NCI-H460 (cell line): ENCODE measurements around the gene VMP1. TPM values are rescaled to one million over a fixed set of nuclear protein-coding genes. Genes with fewer than 3 reads are reported as not detected.
"Not testable (repeated sequence)": the region's sequence is repeated elsewhere in the genome, so short reads cannot be mapped to it uniquely, and the experiment has no call there.

Source experiments
- DNase-seq: peaks from one replicate; pipeline ENCODE4 v3.0.0-alpha.2; 2016; ENCODE audit warnings: low read depth; ENCODE audit errors: extremely low read depth
- total RNA-seq: library from RNA; depleted of rRNA; stranded (reverse); fragments of >200 nt; shearing (Covaris generic); gene quantifications from 2 replicates; pipeline ENCODE4 v1.2.3, GENCODE V29; 2014

VMP1 gene
- total RNA-seq, 1 experiment from 2014 or later: 133 TPM

GRCh38 chr17:59752922-59753321 is 45.5 kb downstream of the VMP1 start:
- no peak for DNase-seq

GRCh38 chr17:59753522-59754467 is 46.3 kb downstream of the VMP1 start:
- DNase-seq: peak; percentile 88

DNA sequence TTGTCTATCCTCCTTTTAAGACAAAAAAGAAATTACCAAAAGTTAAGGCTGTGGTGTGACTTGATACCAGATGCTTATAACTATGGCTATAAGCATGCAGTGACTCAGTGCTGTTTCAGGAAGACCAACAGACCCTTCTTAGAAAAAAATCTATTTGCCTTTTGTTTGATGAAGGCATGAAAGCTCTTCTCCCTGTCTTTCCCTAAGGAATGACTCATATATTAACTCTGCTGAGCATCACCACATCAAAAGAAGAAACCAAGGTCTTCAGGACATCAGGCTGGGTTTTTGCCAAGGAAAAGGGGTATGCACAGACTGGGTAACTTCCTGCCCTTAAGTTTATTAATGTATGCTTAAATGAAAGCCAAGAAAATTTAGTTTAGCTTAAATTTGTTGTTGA is 47.1 kb downstream of the VMP1 start:
- DNase-seq: peak; percentile 54

DNA sequence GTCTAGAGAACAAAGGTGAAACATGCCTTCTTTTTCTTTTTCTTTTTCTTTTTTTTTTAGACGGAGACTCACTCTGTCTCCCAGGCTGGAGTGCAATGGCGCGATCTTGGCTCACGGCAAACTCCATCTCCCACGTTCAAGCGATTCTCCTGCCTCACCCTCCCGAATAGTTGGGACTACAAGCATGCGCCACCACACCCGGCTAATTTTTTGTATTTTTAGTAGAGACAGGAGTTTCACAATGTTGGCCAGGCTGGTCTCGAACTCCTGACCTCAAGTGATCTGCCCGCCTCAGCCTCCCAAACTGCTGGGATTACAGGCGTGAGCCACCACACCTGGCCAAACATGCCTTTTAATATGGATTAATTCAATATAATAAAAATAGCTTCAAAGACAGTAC is 47.6 kb downstream of the VMP1 start:
- not testable (repeated sequence) for DNase-seq

- no peak for DNase-seq
Observed at GRCh38 chr17:59756236-59756818, 48.9 kb downstream of the VMP1 start.

GRCh38 chr17:59757043-59757442 is 49.6 kb downstream of the VMP1 start:
- no peak for DNase-seq

DNA sequence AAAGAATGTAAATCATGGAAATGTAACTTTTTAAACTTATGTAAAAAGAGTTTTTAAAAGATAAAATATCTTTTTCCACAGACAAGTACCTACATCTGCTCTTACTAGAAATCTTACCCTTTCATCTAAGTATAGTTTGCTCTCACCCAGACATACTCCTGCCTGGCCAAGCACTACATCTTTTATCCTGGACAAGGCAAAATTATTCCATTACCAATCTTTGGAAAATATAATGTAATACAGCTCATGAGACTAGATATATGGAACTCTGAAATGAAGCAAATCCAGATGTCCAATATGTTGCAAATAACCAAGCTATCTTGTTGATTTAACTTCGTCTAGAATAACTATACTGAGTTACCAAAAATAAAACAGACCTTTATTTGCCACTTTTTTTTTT is 50.0 kb downstream of the VMP1 start:
- DNase-seq: no peak

- DNase-seq: no peak
Observed at GRCh38 chr17:59757881-59758385, 50.5 kb downstream of the VMP1 start.

DNA sequence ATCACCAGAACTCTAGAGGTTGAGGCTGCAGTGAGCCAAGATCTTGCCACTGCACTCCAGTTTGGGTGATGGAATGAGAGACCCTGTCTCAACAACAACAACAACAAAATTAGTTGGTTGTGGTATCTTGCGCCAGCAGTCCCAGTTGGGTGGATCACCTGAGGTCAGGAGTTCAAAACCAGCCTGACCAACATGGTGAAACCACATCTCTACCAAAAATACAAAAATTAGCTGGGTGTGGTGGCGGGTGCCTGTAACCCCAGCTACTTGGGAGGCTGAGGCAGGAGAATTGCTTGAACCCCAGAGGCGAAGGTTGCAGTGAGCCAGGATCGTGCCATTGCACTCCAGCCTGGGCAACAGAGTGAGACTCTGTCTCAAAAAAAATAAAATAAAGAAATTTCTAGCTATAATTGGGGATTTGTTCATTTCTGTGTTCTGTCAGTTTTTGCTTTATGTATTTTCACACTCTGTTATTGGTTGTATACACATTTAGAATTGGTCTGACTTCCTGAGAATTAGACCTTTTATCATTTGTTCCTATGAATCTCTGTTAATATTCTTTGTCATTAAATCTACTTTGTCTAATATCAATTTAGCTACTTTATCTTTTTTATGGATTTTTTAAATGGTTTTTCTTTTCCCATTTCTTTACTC is 51.7 kb downstream of the VMP1 start:
- DNase-seq: not testable (repeated sequence)

- no peak for DNase-seq
Observed at GRCh38 chr17:59760160-59760559, 52.7 kb downstream of the VMP1 start.

DNA sequence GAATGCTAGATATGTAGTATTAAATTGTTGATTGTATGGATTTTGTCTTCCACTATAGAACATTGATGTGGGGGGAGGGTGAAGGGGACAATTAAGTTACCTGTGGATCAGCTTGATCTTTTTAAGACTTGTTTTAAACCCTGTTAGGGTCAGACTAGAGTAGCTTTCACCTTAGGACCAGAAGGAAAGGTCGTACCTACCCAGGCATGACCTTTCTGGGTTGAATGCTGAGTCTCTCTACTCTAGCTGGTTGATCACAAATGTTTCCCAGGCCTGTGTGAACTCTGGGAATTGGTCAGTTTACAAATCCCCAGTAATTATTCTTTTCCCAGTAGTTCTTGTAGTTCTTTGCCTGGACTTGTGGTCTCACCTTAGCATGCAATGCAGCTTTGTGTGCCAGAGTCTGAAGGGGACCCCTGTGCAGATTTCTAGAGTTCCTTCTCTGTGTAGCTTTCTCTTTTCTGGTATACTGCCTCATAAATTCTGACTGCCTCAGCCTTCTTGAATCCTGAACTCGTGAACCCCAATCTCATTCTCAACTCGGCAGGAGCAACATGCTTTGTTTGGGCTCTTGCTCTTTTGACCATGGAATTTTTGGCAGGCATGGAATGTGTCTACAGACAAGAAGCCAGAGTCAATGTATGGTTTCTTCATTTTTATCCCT is 54.1 kb downstream of the VMP1 start:
- no peak for DNase-seq

GRCh38 chr17:59762049-59762823 is 54.8 kb downstream of the VMP1 start:
- no peak for DNase-seq

GRCh38 chr17:59762824-59763374 is 55.4 kb downstream of the VMP1 start:
- DNase-seq: no peak

- no peak for DNase-seq
Observed at GRCh38 chr17:59763861-59764260, 56.4 kb downstream of the VMP1 start.

- no peak for DNase-seq
Observed at GRCh38 chr17:59764292-59764741, 56.9 kb downstream of the VMP1 start.

- no peak for DNase-seq
Observed at GRCh38 chr17:59765038-59765437, 57.6 kb downstream of the VMP1 start.

GRCh38 chr17:59766491-59766890 is 59.0 kb downstream of the VMP1 start:
- no peak for DNase-seq

- no peak for DNase-seq
Observed at GRCh38 chr17:59767176-59767575, 59.7 kb downstream of the VMP1 start.

- no peak for DNase-seq
Observed at GRCh38 chr17:59769887-59770286, 62.4 kb downstream of the VMP1 start.

DNA sequence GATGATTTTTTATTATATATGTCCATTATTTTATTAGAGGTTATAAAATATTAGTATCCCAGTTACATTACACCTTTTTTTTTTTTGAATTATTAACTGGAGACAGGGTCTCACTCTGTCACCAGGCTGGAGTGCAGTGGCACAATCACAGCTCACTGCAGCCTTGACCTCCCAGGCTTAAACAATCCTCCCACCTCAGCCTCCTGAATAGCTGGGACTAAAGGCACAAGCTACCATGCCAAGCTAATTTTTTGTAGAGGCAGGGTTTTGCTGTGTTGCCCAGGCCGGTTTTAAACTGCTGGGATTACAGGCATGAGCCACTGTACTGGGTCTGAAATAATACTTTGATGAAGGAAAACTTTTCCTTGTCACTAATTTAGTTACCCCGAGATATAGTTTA is 63.6 kb downstream of the VMP1 start:
- no peak for DNase-seq
